Measurements from ENCODE around the gene LYSMD2. TPM values are rescaled to one million over a fixed set of nuclear protein-coding genes. Genes with fewer than 3 reads are reported as not detected.
A peak's percentile ranks its signal among the peaks of the same experiment; 100 is the strongest.

Gene LYSMD2
- total RNA-seq, 8 experiments from 2014 or later = 1.5 to 9.6 (median 4.3) TPM

DNA sequence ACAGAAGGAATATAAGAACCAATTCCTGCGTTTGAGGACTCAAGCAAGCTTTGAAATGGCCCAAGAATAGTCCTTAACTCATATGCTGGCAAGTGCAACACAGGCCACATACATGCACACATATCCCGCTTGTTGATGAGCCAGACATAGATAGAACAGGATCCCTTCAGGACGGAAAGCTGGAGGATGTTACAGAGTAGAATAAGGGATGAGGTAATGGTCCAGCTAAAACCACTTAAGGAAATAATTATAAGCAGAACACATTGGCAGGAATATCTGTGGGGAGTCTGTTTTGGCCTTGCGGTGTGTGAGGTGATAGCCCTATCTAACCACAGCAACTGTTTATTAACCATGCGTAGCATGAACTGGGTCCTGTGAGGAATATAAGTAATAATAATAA is 31.2 kb downstream of the LYSMD2 start:
- no peak for ATAC-seq (replicated peaks in 6 of 8)
- no peaks in the 10 kb centered on the region for H3K4me1 ChIP-seq (replicated peaks in 1 of 2)
- in situ Hi-C loops (cut with MboI; ENCODE audit: low pct_unique_long_range_greater_than_20kb in 2 of 9, low sequenced_read_pairs in 9 of 9, unreplicated experiment in 9 of 9) = no loop called here
- no peak overlapping the region for H3K4me3 ChIP-seq
- WGBS, 10 experiments = 7 to 92% (median 78%) methylated on average over 1 to 5 of the region's 5 CpGs; no CpG with 5 or more reads in 1 of the 10 experiments
- H3K27ac ChIP-seq = no peak overlapping the region

DNA sequence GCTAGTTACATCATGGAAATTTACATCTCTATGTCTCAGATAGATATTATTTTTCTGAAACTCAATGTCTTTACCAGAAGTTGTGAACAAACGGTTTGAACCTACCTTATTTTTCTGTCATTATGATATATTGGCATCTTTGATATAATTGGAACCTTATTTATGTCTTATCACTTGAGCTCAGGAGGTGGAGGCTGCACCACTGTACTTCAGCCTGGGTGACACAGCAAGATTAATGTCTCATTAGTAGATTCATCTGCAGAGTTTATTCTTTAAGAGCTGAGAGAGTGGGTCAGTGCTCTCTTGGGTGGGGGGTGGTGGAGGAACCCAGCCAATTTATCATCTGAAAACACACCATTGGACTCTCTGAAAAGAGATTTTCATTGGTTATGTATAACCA is 34.7 kb downstream of the LYSMD2 start:
- ATAC-seq (replicated peaks in 6 of 8) = no peak
- no peaks in the 10 kb centered on the region for H3K4me1 ChIP-seq (replicated peaks in 1 of 2)
- H3K27ac ChIP-seq = no peak overlapping the region
- H3K4me3 ChIP-seq = no peak overlapping the region
- WGBS, 10 experiments = 10 to 100% (median 63%) methylated on average over 1 of the region's 1 CpG; no CpG with 5 or more reads in 2 of the 10 experiments
- in situ Hi-C loops (cut with MboI; ENCODE audit: low pct_unique_long_range_greater_than_20kb in 2 of 9, low sequenced_read_pairs in 9 of 9, unreplicated experiment in 9 of 9) = no loop called here

DNA sequence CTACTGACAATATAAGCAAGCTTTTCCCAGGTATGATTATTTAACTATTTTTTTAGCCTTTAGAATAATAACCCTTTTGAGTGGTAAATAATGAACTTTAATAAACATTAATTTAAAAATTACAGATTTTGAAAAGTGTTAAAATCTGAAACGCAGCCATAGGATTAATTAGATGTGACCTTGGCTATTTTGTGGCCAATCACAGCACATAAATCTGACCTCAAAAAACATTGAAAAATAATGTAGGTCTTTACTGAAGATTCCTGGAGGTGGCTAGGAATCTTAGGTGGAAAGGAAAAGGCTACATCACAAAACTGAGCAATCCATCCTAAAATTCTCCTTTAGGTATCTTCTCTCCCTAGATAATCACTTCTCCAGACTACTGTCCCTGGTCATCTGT is 38.1 kb downstream of the LYSMD2 start:
- Histone ChIP-seq H3K4me1 (replicated peaks in 1 of 2) (no peaks in the 10 kb centered on the region), H3K4me3 (no peak overlapping the region), H3K27ac (no peak overlapping the region)
- no peak for ATAC-seq (replicated peaks in 6 of 8)
- in situ Hi-C loops (cut with MboI; ENCODE audit: low pct_unique_long_range_greater_than_20kb in 2 of 9, low sequenced_read_pairs in 9 of 9, unreplicated experiment in 9 of 9) = no loop called here
- WGBS, 10 experiments = 14 to 100% (median 75%) methylated on average over 1 of the region's 1 CpG; no CpG with 5 or more reads in 1 of the 10 experiments

DNA sequence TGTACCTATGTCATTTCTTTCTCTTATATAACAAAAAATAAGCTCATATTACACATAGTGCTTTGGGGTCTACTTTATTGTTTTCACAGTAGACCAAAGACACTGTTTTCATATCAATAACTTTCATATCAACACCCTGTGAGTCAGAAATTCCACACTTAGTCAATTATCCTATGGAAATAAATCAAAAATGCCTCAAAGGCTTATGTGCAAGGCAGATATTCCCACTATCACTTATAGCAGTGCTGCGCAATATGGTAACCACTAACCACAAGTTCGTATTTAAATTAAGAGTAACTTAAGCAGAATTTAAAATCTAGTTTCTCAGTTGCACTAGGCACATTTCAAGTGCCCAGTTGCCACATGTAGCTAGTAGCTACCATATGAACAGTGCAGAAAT is 40.3 kb downstream of the LYSMD2 start:
- ATAC-seq (replicated peaks in 6 of 8) = peak in 1 of 8 experiments; percentile 83
- Histone ChIP-seq H3K4me1 (replicated peaks in 1 of 2) (no peaks in the 10 kb centered on the region), H3K27ac (no peak overlapping the region), H3K4me3 (no peak overlapping the region)
- in situ Hi-C loops (cut with MboI; ENCODE audit: low pct_unique_long_range_greater_than_20kb in 2 of 9, low sequenced_read_pairs in 9 of 9, unreplicated experiment in 9 of 9) = no loop called here
- WGBS, 10 experiments = 0 to 100% (median 93%) methylated on average over 1 to 2 of the region's 2 CpGs; no CpG with 5 or more reads in 2 of the 10 experiments

DNA sequence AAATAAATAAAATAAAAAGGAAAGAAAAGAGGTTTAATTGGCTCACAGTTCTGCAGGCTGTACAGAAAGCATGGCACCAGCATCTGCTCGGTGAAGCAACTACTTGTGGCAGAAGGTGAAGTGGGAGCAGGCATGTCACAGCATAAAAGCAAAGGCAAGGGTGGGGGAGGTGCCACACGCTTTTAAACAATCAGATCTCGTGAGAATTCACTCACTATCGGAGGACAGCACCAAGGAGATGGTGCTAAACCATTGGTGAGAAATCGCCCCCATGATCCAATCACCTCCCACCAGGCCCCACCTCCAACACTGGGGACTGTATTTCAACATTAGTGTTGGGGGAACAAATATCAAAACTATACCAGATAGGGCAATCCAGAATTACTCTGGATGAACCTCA is 40.9 kb downstream of the LYSMD2 start:
- ATAC-seq (replicated peaks in 6 of 8) = no peak
- no peak overlapping the region for H3K27ac ChIP-seq
- no peak overlapping the region for H3K4me3 ChIP-seq
- in situ Hi-C loops (cut with MboI; ENCODE audit: low pct_unique_long_range_greater_than_20kb in 2 of 9, low sequenced_read_pairs in 9 of 9, unreplicated experiment in 9 of 9) = no loop called here
- H3K4me1 ChIP-seq (replicated peaks in 1 of 2) = no peaks in the 10 kb centered on the region
- 20 to 87% (median 74%) methylated on average over 1 to 5 of the region's 5 CpGs for WGBS, 10 experiments

DNA sequence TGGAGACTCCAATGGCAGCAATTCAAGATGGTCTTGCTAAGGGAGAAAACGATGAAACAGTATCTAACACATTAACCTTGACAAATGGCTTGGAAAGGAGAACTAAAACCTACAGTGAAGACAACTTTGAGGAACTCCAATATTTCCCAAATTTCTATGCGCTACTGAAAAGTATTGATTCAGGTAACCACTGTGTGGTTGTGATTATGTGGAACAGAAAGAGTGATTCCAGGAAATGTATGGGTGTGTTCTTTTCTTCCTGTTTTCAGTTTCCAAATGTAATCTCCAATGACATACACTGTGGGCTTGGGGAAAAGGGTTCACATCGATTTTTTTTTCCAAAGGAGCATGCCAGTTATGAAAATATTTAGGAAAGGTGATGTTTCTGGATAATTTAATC is 45.3 kb downstream of the LYSMD2 start:
- ATAC-seq (replicated peaks in 6 of 8) = no peak
- 22 to 88% (median 69%) methylated on average over 2 to 3 of the region's 3 CpGs; no CpG with 5 or more reads in 1 of the 10 experiments for WGBS, 10 experiments

DNA sequence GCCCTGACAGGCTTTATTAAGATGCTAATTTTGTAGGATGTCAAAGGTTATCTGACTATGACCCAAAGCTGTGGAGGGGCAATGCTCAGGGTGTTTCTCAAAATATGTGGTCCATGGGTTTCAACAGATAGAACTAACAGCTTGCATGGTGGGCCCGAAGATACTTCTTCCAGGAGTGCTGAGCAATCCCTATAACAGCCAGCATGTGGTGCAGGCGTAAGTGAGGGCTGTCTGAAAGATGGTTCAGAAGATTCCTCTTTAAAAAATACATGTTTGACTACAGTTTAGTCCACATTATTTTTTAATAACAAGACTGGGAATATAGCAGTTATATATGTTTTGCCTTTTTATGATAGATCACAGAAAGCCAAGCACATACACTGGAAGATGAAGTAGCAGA is 48.6 kb downstream of the LYSMD2 start:
- no peak overlapping the region for H3K27ac ChIP-seq
- H3K4me1 ChIP-seq (replicated peaks in 1 of 2) = no peaks in the 10 kb centered on the region
- no peak overlapping the region for H3K4me3 ChIP-seq
- WGBS, 10 experiments = 11 to 100% (median 88%) methylated on average over 1 to 2 of the region's 2 CpGs; no CpG with 5 or more reads in 3 of the 10 experiments
- in situ Hi-C loops (cut with MboI; ENCODE audit: low pct_unique_long_range_greater_than_20kb in 2 of 9, low sequenced_read_pairs in 9 of 9, unreplicated experiment in 9 of 9) = no loop called here
- ATAC-seq (replicated peaks in 6 of 8) = peak in 2 of 8 experiments; percentile 22 to 29

More for the DNA sequence above, 45.3 kb downstream of the LYSMD2 start:
- no peaks in the 10 kb centered on the region for H3K4me1 ChIP-seq (replicated peaks in 1 of 2)
- in situ Hi-C loops (cut with MboI; ENCODE audit: low pct_unique_long_range_greater_than_20kb in 2 of 9, low sequenced_read_pairs in 9 of 9, unreplicated experiment in 9 of 9) = no loop called here
- no peak overlapping the region for H3K27ac ChIP-seq
- H3K4me3 ChIP-seq = no peak overlapping the region

DNA sequence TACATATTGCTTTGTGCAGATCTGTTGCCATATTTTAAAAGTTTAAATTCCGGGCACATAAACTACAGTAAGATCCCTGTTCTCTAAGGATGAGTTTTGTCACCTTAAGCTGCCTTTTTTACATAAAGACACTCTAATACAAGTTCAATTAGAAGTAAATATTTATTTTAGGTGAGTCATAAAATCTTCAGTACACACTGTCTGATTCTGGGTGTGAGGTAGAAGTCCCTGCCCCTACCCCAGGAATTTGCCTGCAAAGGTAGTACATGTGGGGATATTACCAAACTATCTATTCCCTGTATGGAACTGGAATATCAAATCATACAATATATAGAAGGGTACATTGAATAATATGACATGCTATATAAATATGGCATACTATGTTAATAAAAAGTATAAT is 49.9 kb downstream of the LYSMD2 start:
- no peak for ATAC-seq (replicated peaks in 6 of 8)
- WGBS, 10 experiments = 0 to 17% (median 0%) methylated on average over 1 of the region's 1 CpG; no CpG with 5 or more reads in 3 of the 10 experiments
- Histone ChIP-seq H3K4me3 (no peak overlapping the region), H3K27ac (no peak overlapping the region), H3K4me1 (replicated peaks in 1 of 2) (peaks cover 0 to 6% of the 10 kb centered on the region in 2 donors)
- in situ Hi-C loops (cut with MboI; ENCODE audit: low pct_unique_long_range_greater_than_20kb in 2 of 9, low sequenced_read_pairs in 9 of 9, unreplicated experiment in 9 of 9) = no loop called here

DNA sequence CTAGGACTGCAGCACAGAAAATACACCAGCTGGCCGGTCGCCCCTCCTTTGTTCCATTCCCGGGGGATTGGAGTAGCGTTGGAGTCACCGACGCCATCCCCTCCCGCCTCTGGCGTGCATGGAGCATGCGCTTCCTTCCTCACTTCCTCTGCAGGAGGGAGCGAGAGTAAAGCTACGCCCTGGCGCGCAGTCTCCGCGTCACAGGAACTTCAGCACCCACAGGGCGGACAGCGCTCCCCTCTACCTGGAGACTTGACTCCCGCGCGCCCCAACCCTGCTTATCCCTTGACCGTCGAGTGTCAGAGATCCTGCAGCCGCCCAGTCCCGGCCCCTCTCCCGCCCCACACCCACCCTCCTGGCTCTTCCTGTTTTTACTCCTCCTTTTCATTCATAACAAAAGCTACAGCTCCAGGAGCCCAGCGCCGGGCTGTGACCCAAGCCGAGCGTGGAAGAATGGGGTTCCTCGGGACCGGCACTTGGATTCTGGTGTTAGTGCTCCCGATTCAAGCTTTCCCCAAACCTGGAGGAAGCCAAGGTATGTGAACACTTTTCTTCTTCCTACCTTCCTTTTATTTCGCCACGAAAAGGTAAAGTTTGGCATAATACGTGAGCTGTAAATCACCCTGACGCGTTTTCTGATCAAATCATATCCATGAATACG is 56.0 kb downstream of the LYSMD2 start, which contains the start of gene SCG3:
Gene SCG3, plus strand, starts transcription at position 201 of the 661 bp plus-strand sequence. Its CDS starts 253 bp downstream, at position 454.
- Histone ChIP-seq H3K27ac (peak within 1 kb of the TSS; percentile 68 to 89), H3K4me3 (peak within 1 kb of the TSS; percentile 46 to 76 (median 50)), H3K4me1 (replicated peaks in 1 of 2) (peaks cover 8 to 20% of the 10 kb centered on the region in 2 donors)
- in situ Hi-C loops (cut with MboI; ENCODE audit: low pct_unique_long_range_greater_than_20kb in 2 of 9, low sequenced_read_pairs in 9 of 9, unreplicated experiment in 9 of 9) = no loop called here
- ATAC-seq (replicated peaks in 6 of 8) = peak; percentile 69 to 100 (median 98)
- WGBS, 10 experiments = 0 to 11% (median 1%) methylated on average over 1 to 7 of the region's 38 CpGs; no CpG with 5 or more reads in 2 of the 10 experiments

DNA sequence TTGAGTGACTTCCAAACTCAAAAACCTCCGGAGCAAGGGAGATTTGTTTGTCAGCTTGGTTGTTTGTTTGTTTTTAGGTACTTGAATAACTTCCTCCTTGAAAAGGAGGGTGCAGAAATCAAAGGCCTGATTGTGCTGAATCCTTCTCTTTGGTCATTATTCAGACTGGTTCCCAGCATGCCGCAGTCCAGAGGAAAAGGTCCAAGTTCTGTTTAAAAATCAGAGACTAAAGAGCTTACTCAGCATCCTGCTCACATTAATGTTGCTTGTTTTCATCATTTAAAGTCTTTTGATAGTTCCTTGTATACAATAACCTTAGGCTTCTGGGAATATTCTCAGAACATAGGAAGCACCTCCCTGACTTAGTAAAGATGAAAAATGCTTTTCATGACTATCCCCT is 57.1 kb downstream of the LYSMD2 start:
- no peak for ATAC-seq (replicated peaks in 6 of 8)
- 0 to 100% (median 49%) methylated on average over 1 to 2 of the region's 2 CpGs for WGBS, 10 experiments
- peak overlapping the region in 3 of 5 donors; percentile 50 to 76 (median 53) for H3K4me3 ChIP-seq
- peak overlapping the region; percentile 68 to 89 for H3K27ac ChIP-seq
- in situ Hi-C loops (cut with MboI; ENCODE audit: low pct_unique_long_range_greater_than_20kb in 2 of 9, low sequenced_read_pairs in 9 of 9, unreplicated experiment in 9 of 9) = no loop called here
- H3K4me1 ChIP-seq (replicated peaks in 1 of 2) = peaks cover 8 to 20% of the 10 kb centered on the region in 2 donors

DNA sequence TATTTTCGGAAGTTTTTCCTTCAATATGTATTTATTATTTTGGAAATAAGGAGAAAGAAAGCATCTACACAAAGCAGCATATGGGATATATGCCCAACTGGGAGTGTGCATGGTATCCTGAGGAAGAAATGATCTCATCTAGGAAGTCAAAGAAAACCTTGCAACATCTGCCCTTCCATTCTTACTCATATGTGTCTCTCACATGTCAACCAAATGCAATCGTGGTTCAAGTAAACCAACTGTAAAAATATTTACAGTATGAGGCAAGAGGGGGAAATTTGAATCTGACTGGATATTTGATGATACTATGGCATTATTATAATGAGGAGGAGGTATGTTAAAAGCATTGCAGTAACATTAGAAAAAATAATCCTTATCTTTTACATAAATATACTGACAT is 59.4 kb downstream of the LYSMD2 start:
- Histone ChIP-seq H3K27ac (no peak overlapping the region), H3K4me1 (replicated peaks in 1 of 2) (peaks cover 11 to 23% of the 10 kb centered on the region in 2 donors), H3K4me3 (no peak overlapping the region)
- in situ Hi-C loops (cut with MboI; ENCODE audit: low pct_unique_long_range_greater_than_20kb in 2 of 9, low sequenced_read_pairs in 9 of 9, unreplicated experiment in 9 of 9) = no loop called here
- 8 to 100% (median 71%) methylated on average over 1 to 2 of the region's 2 CpGs; no CpG with 5 or more reads in 1 of the 10 experiments for WGBS, 10 experiments
- ATAC-seq (replicated peaks in 6 of 8) = no peak

DNA sequence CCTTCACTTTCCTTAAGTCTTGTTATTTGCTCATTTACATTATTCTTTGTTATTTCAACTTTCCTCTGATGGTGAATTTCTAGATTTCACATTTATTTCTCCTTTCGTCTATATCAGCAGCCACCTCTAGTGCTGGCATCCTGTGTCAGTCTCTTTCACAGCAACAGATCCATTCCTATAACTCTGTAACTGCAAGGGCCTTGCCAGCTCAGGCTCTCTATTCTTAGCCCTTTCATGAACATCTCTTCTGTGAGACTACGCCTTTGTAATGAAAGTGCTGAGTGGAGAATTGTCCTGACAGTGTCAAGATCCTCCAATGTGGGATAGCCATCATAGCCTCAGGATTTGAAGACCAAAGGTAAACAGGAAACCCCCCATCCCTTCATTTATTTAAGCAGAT is 60.0 kb downstream of the LYSMD2 start:
- H3K4me3 ChIP-seq = no peak overlapping the region
- 17 to 89% (median 58%) methylated on average over 1 to 2 of the region's 2 CpGs; no CpG with 5 or more reads in 1 of the 10 experiments for WGBS, 10 experiments
- peaks cover 15 to 22% of the 10 kb centered on the region in 2 donors for H3K4me1 ChIP-seq (replicated peaks in 1 of 2)
- ATAC-seq (replicated peaks in 6 of 8) = peak in 2 of 8 experiments; percentile 19 to 66
- no peak overlapping the region for H3K27ac ChIP-seq
- in situ Hi-C loops (cut with MboI; ENCODE audit: low pct_unique_long_range_greater_than_20kb in 2 of 9, low sequenced_read_pairs in 9 of 9, unreplicated experiment in 9 of 9) = no loop called here

DNA sequence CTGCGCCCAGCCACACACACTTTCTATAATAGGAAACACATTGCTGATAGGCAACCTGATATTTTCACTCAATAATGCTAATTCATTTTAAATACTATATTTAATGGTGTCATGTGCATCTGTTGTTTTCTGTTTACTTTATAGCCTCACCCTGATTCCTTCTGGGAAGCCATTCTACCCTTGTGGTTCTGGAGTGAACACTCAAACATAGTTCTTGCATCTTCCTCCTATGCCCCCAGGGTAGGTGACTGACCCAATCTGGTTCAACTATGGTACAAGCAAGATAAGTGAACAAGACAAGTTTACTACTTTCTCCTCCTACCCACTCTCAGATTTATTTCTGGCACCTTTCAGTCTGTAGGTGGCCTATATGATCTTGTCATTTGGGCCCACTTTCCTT is 60.4 kb downstream of the LYSMD2 start:
- WGBS, 10 experiments = 50 to 100% (median 80%) methylated on average over 1 of the region's 1 CpG; no CpG with 5 or more reads in 6 of the 10 experiments
- H3K4me1 ChIP-seq (replicated peaks in 1 of 2) = peaks cover 15 to 23% of the 10 kb centered on the region in 2 donors
- in situ Hi-C loops (cut with MboI; ENCODE audit: low pct_unique_long_range_greater_than_20kb in 2 of 9, low sequenced_read_pairs in 9 of 9, unreplicated experiment in 9 of 9) = no loop called here
- H3K27ac ChIP-seq = no peak overlapping the region
- H3K4me3 ChIP-seq = no peak overlapping the region
- ATAC-seq (replicated peaks in 6 of 8) = peak in 3 of 8 experiments; percentile 30 to 75 (median 59)
